Endothelial cell of umbilical vein (primary cell): ENCODE data around the gene SORCS3. TPM values are rescaled to one million over a fixed set of nuclear protein-coding genes. Genes with fewer than 3 reads are reported as not detected.

Source experiments
- BruUV-seq: library from RNA; stranded (reverse); fragments of 400-500 nt; replicated peaks from 2 replicates; lab custom pipeline; 2021; lab: Mats Ljungman, UMichigan
- CTCF ChIA-PET: fragments of 300-600, 350-600 bp; sonication (Branson Sonifier 250); formaldehyde crosslinking; loops from one replicate; lab custom pipeline; 2021; ENCODE audit warnings: antibody characterized with exemption, inconsistent platforms; lab: Charles Lee
- POLR2A ChIA-PET: fragments of 300-600, 350-600 bp; sonication (Branson Sonifier 250); formaldehyde crosslinking; loops from one replicate; lab custom pipeline; 2021; ENCODE audit warnings: antibody characterized with exemption, inconsistent platforms; lab: Charles Lee
- DNase-seq: peaks from one replicate; pipeline ENCODE4 v3.0.0-alpha.2; 2011; ENCODE audit warnings: low read depth, low spot score
- FAIRE-seq: peaks from 2 replicates; lab custom pipeline; 2011; peaks lifted over from hg19 to GRCh38; lab: Jason Lieb, UNC
- H2AFZ ChIP-seq: 2 replicates; pipeline ENCODE4 v1.6.0; 2012; ENCODE audit warnings: low read depth, low read length, control low read depth, inconsistent platforms
- H3K27ac ChIP-seq: 2 replicates; pipeline ENCODE4 v1.5.1; 2011; ENCODE audit warnings: low read depth, mild to moderate bottlenecking, control low read depth, low read length, moderate library complexity; ENCODE audit not compliant: insufficient read depth
- H3K27me3 ChIP-seq, 2 experiments: 2 replicates each; pipeline versions ENCODE4 v1.6.0 to v1.6.1; 2011; ENCODE audit warnings: low read length in 2 of 2, mixed read lengths in 1 of 2; ENCODE audit not compliant: control insufficient read depth in 2 of 2, insufficient read depth in 2 of 2
- H3K36me3 ChIP-seq, 2 experiments: 2 replicates in 1 of 2; 3 replicates in 1 of 2; pipeline ENCODE4 v1.5.1; 2011; ENCODE audit warnings: low read length in 2 of 2, mild to moderate bottlenecking in 1 of 2, moderate library complexity in 1 of 2; ENCODE audit not compliant: control insufficient read depth in 2 of 2, insufficient read depth in 2 of 2; ENCODE audit errors: extremely low read depth in 1 of 2
- H3K4me1 ChIP-seq: 3 replicates; pipeline ENCODE4 v1.5.1; 2011; ENCODE audit warnings: mild to moderate bottlenecking, low read length; ENCODE audit not compliant: control insufficient read depth, insufficient read depth; ENCODE audit errors: extremely low read depth
- H3K4me2 ChIP-seq: 2 replicates; pipeline ENCODE4 v1.6.1; 2011; ENCODE audit warnings: low read length, control low read depth, mixed read lengths; ENCODE audit not compliant: insufficient read depth
- H3K4me3 ChIP-seq, 3 experiments: fragments of 200-600 bp in 1 of 3; sonication (generic), shearing (Covaris generic) in 1 of 3; replicated peaks in 1 of 3; 2 replicates each; pipeline ENCODE4 v1.5.1; 2011 to 2016; ENCODE audit warnings: control low read depth in 3 of 3, low read length in 3 of 3, mild to moderate bottlenecking in 2 of 3, inconsistent platforms in 1 of 3, low read depth in 1 of 3, moderate library complexity in 1 of 3; ENCODE audit not compliant: insufficient read depth in 1 of 3
- H3K79me2 ChIP-seq: 2 replicates; pipeline ENCODE4 v1.6.0; 2012; ENCODE audit warnings: low read length, inconsistent platforms; ENCODE audit not compliant: control insufficient read depth, insufficient read depth
- H3K9ac ChIP-seq: replicated peaks from 2 replicates; pipeline ENCODE3; 2011; ENCODE audit warnings: low read length, control low read depth; ENCODE audit not compliant: insufficient read depth; ENCODE audit errors: extremely low read depth
- H3K9me1 ChIP-seq: replicated peaks from 3 replicates; pipeline ENCODE4 v1.6.0; 2011; ENCODE audit warnings: mild to moderate bottlenecking, low read length; ENCODE audit not compliant: control insufficient read depth, insufficient read depth; ENCODE audit errors: extremely low read depth
- H3K9me3 ChIP-seq: replicated peaks from 2 replicates; pipeline ENCODE4 v1.5.1; 2012; ENCODE audit warnings: low read length, inconsistent platforms; ENCODE audit not compliant: control insufficient read depth, insufficient read depth
- H4K20me1 ChIP-seq: replicated peaks from 2 replicates; pipeline ENCODE3; 2011; ENCODE audit warnings: mild to moderate bottlenecking, low read length; ENCODE audit not compliant: control insufficient read depth, insufficient read depth; ENCODE audit errors: extremely low read depth
- CTCF ChIP-seq, 2 donors: IDR thresholded peaks; 1 replicate in 1 of 2; 2 replicates in 1 of 2; pipeline ENCODE4 v1.5.1; 2011; ENCODE audit warnings: low read length in 2 of 2, mild to moderate bottlenecking in 2 of 2, moderate library complexity in 2 of 2, control low read depth in 1 of 2, inconsistent platforms in 1 of 2, low read depth in 1 of 2; ENCODE audit not compliant: insufficient read depth in 1 of 2; ENCODE audit errors: extremely low read depth in 1 of 2
- EZH2 ChIP-seq: IDR thresholded peaks from 2 replicates; pipeline ENCODE4 v1.6.1; 2012; ENCODE audit warnings: borderline replicate concordance, low read depth, mild to moderate bottlenecking, moderate library complexity, low read length, inconsistent platforms; ENCODE audit not compliant: severe bottlenecking
- FOS ChIP-seq: IDR thresholded peaks from 2 replicates; pipeline ENCODE4 v1.6.1; 2011; ENCODE audit warnings: mild to moderate bottlenecking, low read length, moderate library complexity, borderline replicate concordance; ENCODE audit not compliant: insufficient read depth
- GATA2 ChIP-seq: IDR thresholded peaks from 2 replicates; pipeline ENCODE4 v1.7.0; 2011; ENCODE audit warnings: low read depth, mild to moderate bottlenecking, moderate library complexity, mixed read lengths, low read length; ENCODE audit not compliant: insufficient read length, insufficient read depth
- JUN ChIP-seq: IDR thresholded peaks from 2 replicates; pipeline ENCODE4 v1.6.1; 2011; ENCODE audit warnings: borderline replicate concordance, low read depth; ENCODE audit not compliant: insufficient read length, insufficient read depth
- MAX ChIP-seq: IDR thresholded peaks from 2 replicates; pipeline ENCODE4 v1.6.1; 2011; ENCODE audit not compliant: insufficient read depth, insufficient read length
- MYC ChIP-seq: IDR thresholded peaks from one replicate; pipeline ENCODE4 v1.6.1; 2011; ENCODE audit warnings: mild to moderate bottlenecking, low read depth, low read length
- POLR2A ChIP-seq: IDR thresholded peaks from 2 replicates; pipeline ENCODE4 v1.6.1; 2012; ENCODE audit warnings: low read depth, mild to moderate bottlenecking, control low read depth, low read length
- POLR2AphosphoS5 ChIP-seq: IDR thresholded peaks from 2 replicates; pipeline ENCODE4 v1.6.1; 2012; ENCODE audit warnings: low read depth, mild to moderate bottlenecking, control low read depth, low read length, moderate library complexity; ENCODE audit not compliant: insufficient read depth
- dilution Hi-C: fragments of 300-500 bp; cut with MboI; formaldehyde crosslinking; loops from one replicate; pipeline ENCODE4 v1.15.0; 2019; ENCODE audit warnings: low sequenced_read_pairs; ENCODE audit not compliant: extremely low pct_ligation_motif_present
- intact Hi-C: fragments of 100-400 bp; cut with micrococcal nuclease; formaldehyde crosslinking; loops from one replicate; pipeline ENCODE4 v1.10.0; 2022
- polyA plus RNA-seq, 4 experiments: library from polyadenylated mRNA; depleted of rRNA in 3 of 4; stranded (reverse) in 3 of 4; unstranded in 1 of 4; fragments of >200 nt; gene quantifications; 2 replicates each; pipeline versions ENCODE4 v1.2.1 to v1.2.3, GENCODE V29; 2011 to 2012; ENCODE audit warnings: missing spikeins in 1 of 4
- total RNA-seq: library from RNA; stranded (reverse); gene quantifications from 2 replicates; pipeline ENCODE4 v1.2.3, GENCODE V29; 2021

Gene SORCS3
- total and polyA plus RNA-seq, 2 donors (not counting 3 experiments of a cell fraction or from before 2014, with no cell fraction given) = not detected

GRCh38 chr10:105148921-105149320 lies 507.8 kb downstream of the SORCS3 start:
- no peaks in the 10 kb centered on the region for H3K27me3 ChIP-seq
- no peaks in the 10 kb centered on the region for H3K4me1 ChIP-seq
- intact Hi-C loops = no loop called here
- dilution Hi-C loops = no loop called here
- H4K20me1 ChIP-seq = no peaks in the 10 kb centered on the region
- H3K4me2 ChIP-seq = no peak overlapping the region
- H2AFZ ChIP-seq = no peak overlapping the region
- H3K9me1 ChIP-seq = no peaks in the 10 kb centered on the region
- no peaks in the 10 kb centered on the region for H3K36me3 ChIP-seq
- no peaks in the 10 kb centered on the region for H3K79me2 ChIP-seq
- peaks cover 6% of the 10 kb centered on the region for H3K9me3 ChIP-seq
- ChIA-PET POLR2A (no interaction called here), CTCF (no interaction called here)
- FAIRE-seq (no peak), DNase-seq (no peak)
- no peak overlapping the region for H3K9ac ChIP-seq
- no peak overlapping the region for H3K27ac ChIP-seq
- H3K4me3 ChIP-seq = no peak overlapping the region
- BruUV-seq = no TSS peak
- TF ChIP-seq EZH2 (no peak), POLR2AphosphoS5 (no peak), GATA2 (no peak), MYC (no peak), FOS (no peak), JUN (no peak), POLR2A (no peak), CTCF (IDR thresholded peaks at IDR 0.05; ENCODE audit: extremely low read depth in 1 of 2, insufficient read depth in 1 of 2, low read depth in 1 of 2, low read length in 2 of 2) (no peak), MAX (no peak)
